ENCODE measurements around the gene DACT2. TPM values are rescaled to one million over a fixed set of nuclear protein-coding genes. Genes with fewer than 3 reads are reported as not detected.

DACT2 gene
- total and polyA plus RNA-seq, 2 of the 8 experiments (the other 6 are each of a cell fraction or from before 2014, with no cell fraction given): 2.9 to 3.1 TPM

GRCh38 chr6:168340819-168341218 lies 21.2 kb upstream of the DACT2 start (continued):
- no peak for TF ChIP-seq CHD7 (IDR thresholded peaks at IDR 0.05; ENCODE audit: insufficient replicate concordance, low read length)
- TF ChIP-seq GABPA (IDR thresholded peaks at IDR 0.05; ENCODE audit: borderline replicate concordance, insufficient read depth, low read length): no peak
- TF ChIP-seq SIX5 (IDR thresholded peaks at IDR 0.05; ENCODE audit: low read depth, low read length): no peak
- TF ChIP-seq SUZ12 (IDR thresholded peaks at IDR 0.05; ENCODE audit: low read length): no peak
- no peak for TF ChIP-seq RNF2 (IDR thresholded peaks at IDR 0.05; ENCODE audit: borderline replicate concordance, low read depth, low read length, missing control alignments, poor library complexity, severe bottlenecking)
- TF ChIP-seq HDAC2 (IDR thresholded peaks at IDR 0.05; ENCODE audit: borderline replicate concordance in 1 of 2, low read depth in 2 of 2, low read length in 2 of 2): no peak
- TF ChIP-seq CHD2 (IDR thresholded peaks at IDR 0.05; ENCODE audit: low read length): no peak
- TF ChIP-seq SIN3A (conservative IDR thresholded peaks at IDR 0.05 in 1 of 2, IDR thresholded peaks at IDR 0.05 in 1 of 2; ENCODE audit: low read depth in 1 of 2, low read length in 2 of 2): no peak
